ENCODE measurements around the gene KRTAP29-1. TPM values are rescaled to one million over a fixed set of nuclear protein-coding genes. Genes with fewer than 3 reads are reported as not detected.

The KRTAP29-1 gene
- total RNA-seq, 1 donor from 2014 or later, result not detected

DNA sequence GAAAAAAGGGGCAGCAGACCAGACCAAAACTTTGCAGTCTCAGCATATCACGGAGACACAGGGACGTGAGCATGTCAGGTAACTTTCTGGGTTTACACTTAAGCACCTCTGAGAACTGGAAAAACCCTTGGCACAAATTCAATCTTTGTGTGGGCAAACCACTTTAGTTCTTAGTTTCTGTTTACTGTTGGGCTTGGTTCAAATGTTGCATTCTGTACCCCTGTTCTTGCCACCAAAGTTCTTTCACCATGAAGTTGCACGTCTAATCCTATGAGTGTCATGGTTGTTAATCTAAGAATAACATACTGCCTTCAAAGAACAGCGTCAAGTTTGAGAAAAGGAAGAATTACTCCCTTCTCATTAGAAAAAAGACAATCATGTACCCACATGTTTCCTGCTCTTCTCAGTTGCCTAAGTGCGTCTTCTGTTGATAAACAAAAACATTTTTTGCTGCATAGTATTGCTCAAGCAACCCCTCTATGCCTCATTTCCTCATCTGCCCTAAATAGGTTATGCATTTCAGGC lies 36.4 kb upstream of the KRTAP29-1 start:
- TF ChIP-seq, protein P1, sequence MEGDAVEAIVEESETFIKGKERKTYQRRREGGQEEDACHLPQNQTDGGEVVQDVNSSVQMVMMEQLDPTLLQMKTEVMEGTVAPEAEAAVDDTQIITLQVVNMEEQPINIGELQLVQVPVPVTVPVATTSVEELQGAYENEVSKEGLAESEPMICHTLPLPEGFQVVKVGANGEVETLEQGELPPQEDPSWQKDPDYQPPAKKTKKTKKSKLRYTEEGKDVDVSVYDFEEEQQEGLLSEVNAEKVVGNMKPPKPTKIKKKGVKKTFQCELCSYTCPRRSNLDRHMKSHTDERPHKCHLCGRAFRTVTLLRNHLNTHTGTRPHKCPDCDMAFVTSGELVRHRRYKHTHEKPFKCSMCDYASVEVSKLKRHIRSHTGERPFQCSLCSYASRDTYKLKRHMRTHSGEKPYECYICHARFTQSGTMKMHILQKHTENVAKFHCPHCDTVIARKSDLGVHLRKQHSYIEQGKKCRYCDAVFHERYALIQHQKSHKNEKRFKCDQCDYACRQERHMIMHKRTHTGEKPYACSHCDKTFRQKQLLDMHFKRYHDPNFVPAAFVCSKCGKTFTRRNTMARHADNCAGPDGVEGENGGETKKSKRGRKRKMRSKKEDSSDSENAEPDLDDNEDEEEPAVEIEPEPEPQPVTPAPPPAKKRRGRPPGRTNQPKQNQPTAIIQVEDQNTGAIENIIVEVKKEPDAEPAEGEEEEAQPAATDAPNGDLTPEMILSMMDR (IDR thresholded peaks at IDR 0.05; ENCODE audit: unreplicated experiment), result no peak
- Mint-ChIP-seq H3K36me3 (ENCODE audit: low read depth, unreplicated experiment) (peaks cover 7% of the 10 kb centered on the region), H3K27me3 (ENCODE audit: unreplicated experiment) (peaks cover 3% of the 10 kb centered on the region), H3K4me1 (ENCODE audit: unreplicated experiment) (peaks cover 5% of the 10 kb centered on the region), H3K27ac (ENCODE audit: unreplicated experiment) (no peak overlapping the region), H3K4me3 (ENCODE audit: unreplicated experiment) (no peak overlapping the region), H3K9me3 (ENCODE audit: unreplicated experiment) (peaks cover 6% of the 10 kb centered on the region)
- DNase-seq (ENCODE audit: low spot score), result no peak

DNA sequence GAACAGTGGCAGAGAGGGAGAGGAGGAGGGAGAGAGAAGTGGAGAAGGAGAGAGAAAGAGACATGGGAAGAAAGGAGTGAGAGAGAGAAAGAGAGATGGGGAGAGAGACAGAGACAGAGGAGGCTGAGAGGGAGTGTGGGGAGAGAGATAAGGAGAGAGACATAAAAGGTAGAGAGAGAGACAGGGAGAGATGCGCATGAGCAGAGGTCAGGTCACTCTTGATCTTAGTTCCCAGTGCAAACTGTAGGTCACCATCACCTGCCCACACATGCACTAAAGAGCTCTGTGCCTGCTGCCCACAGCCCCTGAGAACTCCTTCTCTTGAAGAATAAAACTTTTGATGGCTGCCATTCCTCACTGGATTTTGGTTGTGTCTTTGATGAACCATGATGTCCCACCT lies 33.1 kb upstream of the KRTAP29-1 start:
- Mint-ChIP-seq H3K27ac (ENCODE audit: unreplicated experiment) (no peak overlapping the region), H3K9me3 (ENCODE audit: unreplicated experiment) (no peaks in the 10 kb centered on the region), H3K36me3 (ENCODE audit: low read depth, unreplicated experiment) (no peaks in the 10 kb centered on the region), H3K4me1 (ENCODE audit: unreplicated experiment) (peaks cover 5% of the 10 kb centered on the region), H3K4me3 (ENCODE audit: unreplicated experiment) (no peak overlapping the region), H3K27me3 (ENCODE audit: unreplicated experiment) (peaks cover 7% of the 10 kb centered on the region)
- no peak for DNase-seq (ENCODE audit: low spot score)
- TF ChIP-seq, protein P1 (IDR thresholded peaks at IDR 0.05; ENCODE audit: unreplicated experiment), result no peak

DNA sequence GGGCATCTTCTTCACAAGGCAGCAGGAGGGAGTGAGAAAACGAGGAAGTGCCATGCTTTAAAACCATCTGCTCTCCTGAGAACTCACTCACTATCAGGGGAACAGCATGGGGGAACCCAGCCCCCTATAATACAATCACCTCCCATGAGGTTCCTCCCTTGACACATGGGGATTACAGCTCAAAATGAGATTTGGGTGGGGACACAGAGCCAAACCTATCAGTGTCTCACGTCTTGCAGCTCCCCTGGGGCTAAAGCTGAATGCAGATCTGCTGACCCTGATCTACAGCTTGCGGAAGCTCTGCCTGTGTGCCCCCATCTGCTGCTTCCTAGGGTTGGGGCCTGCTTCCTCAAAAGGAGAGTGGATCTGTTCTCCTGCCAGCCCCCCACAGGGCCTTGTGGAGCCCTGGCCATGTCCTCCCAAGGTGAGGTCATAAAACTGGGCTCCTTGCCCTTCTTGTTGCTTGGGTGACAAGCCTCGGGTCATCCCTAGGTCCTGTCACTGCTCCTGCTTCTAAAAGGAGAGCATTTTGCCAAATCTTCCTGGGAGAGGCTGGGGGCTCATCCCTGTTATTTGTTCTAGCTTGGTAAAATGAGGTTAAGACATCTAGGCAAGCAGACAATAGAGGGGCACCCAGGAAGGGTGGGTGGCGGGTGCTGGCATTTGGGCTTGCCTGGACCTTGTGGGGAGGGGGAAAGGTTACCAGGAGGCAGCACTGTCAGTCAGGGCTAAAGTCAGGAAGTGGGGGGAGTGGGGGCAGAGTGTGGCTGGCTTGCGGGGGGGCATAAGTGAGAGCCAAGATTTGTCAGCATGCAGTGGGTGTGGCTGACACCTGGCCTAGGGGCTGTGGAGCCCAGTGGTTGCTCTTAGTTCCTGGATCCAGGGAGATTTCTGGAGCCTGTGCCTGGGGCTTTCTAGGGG lies 32.0 kb upstream of the KRTAP29-1 start:
- no peaks in the 10 kb centered on the region for H3K9me3 Mint-ChIP-seq (ENCODE audit: unreplicated experiment)
- H3K4me3 Mint-ChIP-seq (ENCODE audit: unreplicated experiment), result no peak overlapping the region
- TF ChIP-seq, protein P1 (IDR thresholded peaks at IDR 0.05; ENCODE audit: unreplicated experiment), result no peak
- H3K4me1 Mint-ChIP-seq (ENCODE audit: unreplicated experiment), result no peaks in the 10 kb centered on the region
- no peaks in the 10 kb centered on the region for H3K36me3 Mint-ChIP-seq (ENCODE audit: low read depth, unreplicated experiment)
- H3K27me3 Mint-ChIP-seq (ENCODE audit: unreplicated experiment), result peaks cover 7% of the 10 kb centered on the region
- DNase-seq (ENCODE audit: low spot score), result no peak
- no peak overlapping the region for H3K27ac Mint-ChIP-seq (ENCODE audit: unreplicated experiment)

DNA sequence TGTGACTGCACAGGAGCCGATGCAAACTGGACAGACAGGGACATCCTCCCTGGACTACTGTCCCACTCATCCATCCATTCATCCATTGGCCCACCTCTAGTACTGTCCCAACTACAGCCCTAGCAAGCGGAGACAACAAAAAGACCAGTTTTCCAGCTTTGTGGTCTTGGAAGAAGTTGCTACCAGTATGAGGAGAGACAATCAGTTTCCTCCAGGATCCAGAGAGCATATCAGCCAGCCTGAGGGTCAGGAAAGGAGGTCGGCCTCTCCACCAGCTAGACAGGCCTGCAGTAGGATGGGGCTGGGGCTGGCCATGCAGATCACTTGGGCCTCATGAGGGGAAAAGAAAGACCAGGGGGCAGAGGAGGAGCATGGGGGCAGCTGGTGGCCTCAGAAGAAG lies 31.2 kb upstream of the KRTAP29-1 start:
- Mint-ChIP-seq H3K9me3 (ENCODE audit: unreplicated experiment) (no peaks in the 10 kb centered on the region), H3K27ac (ENCODE audit: unreplicated experiment) (no peak overlapping the region), H3K36me3 (ENCODE audit: low read depth, unreplicated experiment) (no peaks in the 10 kb centered on the region), H3K4me1 (ENCODE audit: unreplicated experiment) (no peaks in the 10 kb centered on the region), H3K27me3 (ENCODE audit: unreplicated experiment) (peaks cover 7% of the 10 kb centered on the region), H3K4me3 (ENCODE audit: unreplicated experiment) (no peak overlapping the region)
- no peak for DNase-seq (ENCODE audit: low spot score)
- TF ChIP-seq, protein P1 (IDR thresholded peaks at IDR 0.05; ENCODE audit: unreplicated experiment), result no peak

DNA sequence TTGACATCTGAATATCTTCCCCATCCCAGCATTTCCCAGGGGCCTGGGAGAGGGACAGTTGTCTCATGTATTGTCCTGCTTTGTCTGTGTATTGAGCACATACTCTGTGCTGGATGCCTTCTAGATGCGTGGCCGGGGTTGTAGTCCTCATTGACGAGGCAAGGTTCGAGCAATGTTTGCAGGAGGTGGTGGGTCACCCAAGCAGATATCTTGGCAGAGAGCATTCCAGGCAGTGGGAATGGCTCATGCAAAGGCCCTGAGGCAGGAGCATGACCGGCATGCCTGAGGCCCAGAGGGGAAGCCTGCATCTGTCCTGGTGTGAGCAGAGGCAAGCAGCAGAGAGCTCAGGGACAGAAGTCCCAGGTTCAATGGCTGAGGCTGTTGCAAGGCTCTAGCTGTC lies 30.4 kb upstream of the KRTAP29-1 start:
- no peaks in the 10 kb centered on the region for H3K36me3 Mint-ChIP-seq (ENCODE audit: low read depth, unreplicated experiment)
- H3K9me3 Mint-ChIP-seq (ENCODE audit: unreplicated experiment), result no peaks in the 10 kb centered on the region
- no peak overlapping the region for H3K4me3 Mint-ChIP-seq (ENCODE audit: unreplicated experiment)
- no peak for DNase-seq (ENCODE audit: low spot score)
- peaks cover 7% of the 10 kb centered on the region for H3K27me3 Mint-ChIP-seq (ENCODE audit: unreplicated experiment)
- H3K27ac Mint-ChIP-seq (ENCODE audit: unreplicated experiment), result no peak overlapping the region
- TF ChIP-seq, protein P1 (IDR thresholded peaks at IDR 0.05; ENCODE audit: unreplicated experiment), result no peak
- no peaks in the 10 kb centered on the region for H3K4me1 Mint-ChIP-seq (ENCODE audit: unreplicated experiment)
